Measurements from ENCODE around the gene CLEC9A.

Gene CLEC9A

GRCh38 chr12:10033783-10034545 lies 3.5 kb downstream of the CLEC9A start:
- no peaks in the 10 kb centered on the region for H3K36me3 Mint-ChIP-seq
- H3K27ac Mint-ChIP-seq, result no peak overlapping the region
- H3K4me3 Mint-ChIP-seq, result no peak overlapping the region
- peaks cover 2% of the 10 kb centered on the region for H3K27me3 Mint-ChIP-seq
- H3K9me3 Mint-ChIP-seq (ENCODE audit: low read depth), result no peaks in the 10 kb centered on the region
- no peaks in the 10 kb centered on the region for H3K4me1 Mint-ChIP-seq (ENCODE audit: low read depth)

- Mint-ChIP-seq H3K27ac (no peak overlapping the region), H3K36me3 (peaks cover 2% of the 10 kb centered on the region), H3K4me3 (no peak overlapping the region), H3K9me3 (ENCODE audit: low read depth) (no peaks in the 10 kb centered on the region), H3K4me1 (ENCODE audit: low read depth) (no peaks in the 10 kb centered on the region), H3K27me3 (peaks cover 11% of the 10 kb centered on the region)
Measured at GRCh38 chr12:10042167-10042566, 11.7 kb downstream of the CLEC9A start.

GRCh38 chr12:10048526-10048925 lies 18.0 kb downstream of the CLEC9A start:
- Mint-ChIP-seq H3K9me3 (ENCODE audit: low read depth) (no peaks in the 10 kb centered on the region), H3K36me3 (peaks cover 4% of the 10 kb centered on the region), H3K27ac (no peak overlapping the region), H3K4me3 (no peak overlapping the region), H3K27me3 (peaks cover 20% of the 10 kb centered on the region), H3K4me1 (ENCODE audit: low read depth) (peaks cover 6% of the 10 kb centered on the region)

- no peak overlapping the region for H3K4me3 Mint-ChIP-seq
- H3K27ac Mint-ChIP-seq, result no peak overlapping the region
- H3K4me1 Mint-ChIP-seq (ENCODE audit: low read depth), result peaks cover 6% of the 10 kb centered on the region
- H3K36me3 Mint-ChIP-seq, result peaks cover 2% of the 10 kb centered on the region
- no peaks in the 10 kb centered on the region for H3K9me3 Mint-ChIP-seq (ENCODE audit: low read depth)
- peaks cover 11% of the 10 kb centered on the region for H3K27me3 Mint-ChIP-seq
Measured at GRCh38 chr12:10052193-10052913, 21.9 kb downstream of the CLEC9A start.

- Mint-ChIP-seq H3K27me3 (peaks cover 2% of the 10 kb centered on the region), H3K27ac (no peak overlapping the region), H3K9me3 (ENCODE audit: low read depth) (no peaks in the 10 kb centered on the region), H3K36me3 (no peaks in the 10 kb centered on the region), H3K4me1 (ENCODE audit: low read depth) (no peaks in the 10 kb centered on the region), H3K4me3 (no peak overlapping the region)
Measured at GRCh38 chr12:10058387-10058786, 27.9 kb downstream of the CLEC9A start.

GRCh38 chr12:10065241-10065640 lies 34.8 kb downstream of the CLEC9A start:
- H3K27ac Mint-ChIP-seq, result no peak overlapping the region
- no peaks in the 10 kb centered on the region for H3K4me1 Mint-ChIP-seq (ENCODE audit: low read depth)
- H3K27me3 Mint-ChIP-seq, result peaks cover 11% of the 10 kb centered on the region
- H3K4me3 Mint-ChIP-seq, result no peak overlapping the region
- H3K9me3 Mint-ChIP-seq (ENCODE audit: low read depth), result no peaks in the 10 kb centered on the region
- H3K36me3 Mint-ChIP-seq, result no peaks in the 10 kb centered on the region

- Mint-ChIP-seq H3K4me1 (ENCODE audit: low read depth) (no peaks in the 10 kb centered on the region), H3K27ac (no peak overlapping the region), H3K36me3 (no peaks in the 10 kb centered on the region), H3K9me3 (ENCODE audit: low read depth) (no peaks in the 10 kb centered on the region), H3K4me3 (no peak overlapping the region), H3K27me3 (peaks cover 15% of the 10 kb centered on the region)
Measured at GRCh38 chr12:10067264-10067663, 36.8 kb downstream of the CLEC9A start.

- Mint-ChIP-seq H3K9me3 (ENCODE audit: low read depth) (no peaks in the 10 kb centered on the region), H3K36me3 (no peaks in the 10 kb centered on the region), H3K27ac (no peak overlapping the region), H3K4me3 (no peak overlapping the region), H3K27me3 (peaks cover 15% of the 10 kb centered on the region), H3K4me1 (ENCODE audit: low read depth) (no peaks in the 10 kb centered on the region)
Measured at GRCh38 chr12:10067942-10068341, 37.5 kb downstream of the CLEC9A start.

- Mint-ChIP-seq H3K27ac (no peak overlapping the region), H3K4me1 (ENCODE audit: low read depth) (no peaks in the 10 kb centered on the region), H3K9me3 (ENCODE audit: low read depth) (no peaks in the 10 kb centered on the region), H3K4me3 (no peak overlapping the region), H3K27me3 (peaks cover 15% of the 10 kb centered on the region), H3K36me3 (no peaks in the 10 kb centered on the region)
Measured at GRCh38 chr12:10068644-10069043, 38.2 kb downstream of the CLEC9A start.

GRCh38 chr12:10069099-10069498 lies 38.6 kb downstream of the CLEC9A start:
- Mint-ChIP-seq H3K36me3 (no peaks in the 10 kb centered on the region), H3K4me1 (ENCODE audit: low read depth) (no peaks in the 10 kb centered on the region), H3K9me3 (ENCODE audit: low read depth) (no peaks in the 10 kb centered on the region), H3K27me3 (peaks cover 15% of the 10 kb centered on the region), H3K27ac (no peak overlapping the region), H3K4me3 (no peak overlapping the region)

- no peak overlapping the region for H3K4me3 Mint-ChIP-seq
- no peak overlapping the region for H3K27ac Mint-ChIP-seq
- no peaks in the 10 kb centered on the region for H3K36me3 Mint-ChIP-seq
- no peaks in the 10 kb centered on the region for H3K4me1 Mint-ChIP-seq (ENCODE audit: low read depth)
- H3K27me3 Mint-ChIP-seq, result peaks cover 15% of the 10 kb centered on the region
- no peaks in the 10 kb centered on the region for H3K9me3 Mint-ChIP-seq (ENCODE audit: low read depth)
Measured at GRCh38 chr12:10069976-10070375, 39.5 kb downstream of the CLEC9A start.

- H3K9me3 Mint-ChIP-seq (ENCODE audit: low read depth), result no peaks in the 10 kb centered on the region
- no peaks in the 10 kb centered on the region for H3K36me3 Mint-ChIP-seq
- no peaks in the 10 kb centered on the region for H3K4me1 Mint-ChIP-seq (ENCODE audit: low read depth)
- no peak overlapping the region for H3K4me3 Mint-ChIP-seq
- no peak overlapping the region for H3K27ac Mint-ChIP-seq
- peaks cover 15% of the 10 kb centered on the region for H3K27me3 Mint-ChIP-seq
Measured at GRCh38 chr12:10070380-10070779, 39.9 kb downstream of the CLEC9A start.

GRCh38 chr12:10072131-10072530 lies 41.6 kb downstream of the CLEC9A start:
- Mint-ChIP-seq H3K4me3 (no peak overlapping the region), H3K27ac (no peak overlapping the region), H3K9me3 (ENCODE audit: low read depth) (no peaks in the 10 kb centered on the region), H3K4me1 (ENCODE audit: low read depth) (no peaks in the 10 kb centered on the region), H3K27me3 (peaks cover 11% of the 10 kb centered on the region), H3K36me3 (no peaks in the 10 kb centered on the region)

GRCh38 chr12:10073261-10073660 lies 42.8 kb downstream of the CLEC9A start:
- no peaks in the 10 kb centered on the region for H3K9me3 Mint-ChIP-seq (ENCODE audit: low read depth)
- no peak overlapping the region for H3K27ac Mint-ChIP-seq
- H3K36me3 Mint-ChIP-seq, result no peaks in the 10 kb centered on the region
- no peaks in the 10 kb centered on the region for H3K4me1 Mint-ChIP-seq (ENCODE audit: low read depth)
- no peak overlapping the region for H3K4me3 Mint-ChIP-seq
- H3K27me3 Mint-ChIP-seq, result peaks cover 9% of the 10 kb centered on the region

GRCh38 chr12:10075451-10075850 lies 45.0 kb downstream of the CLEC9A start:
- Mint-ChIP-seq H3K4me3 (no peak overlapping the region), H3K27me3 (peaks cover 10% of the 10 kb centered on the region), H3K9me3 (ENCODE audit: low read depth) (no peaks in the 10 kb centered on the region), H3K27ac (no peak overlapping the region), H3K36me3 (no peaks in the 10 kb centered on the region), H3K4me1 (ENCODE audit: low read depth) (no peaks in the 10 kb centered on the region)

Measured in activated naive CD8-positive, alpha-beta T cell (primary cell).